Caco-2 (cell line): ENCODE results near the gene FAM120C. TPM values are rescaled to one million over a fixed set of nuclear protein-coding genes. Genes with fewer than 3 reads are reported as not detected.

Source experiments
- BruUV-seq: library from RNA; stranded (reverse); fragments of 400-500 nt; replicated peaks from 2 replicates; lab custom pipeline; 2021; lab: Mats Ljungman, UMichigan
- CTCF ChIA-PET: fragments of 300-600 bp; sonication (Branson Sonifier 250); formaldehyde crosslinking; loops from one replicate; lab custom pipeline; 2022; ENCODE audit warnings: antibody characterized with exemption; lab: Charles Lee
- POLR2A ChIA-PET: fragments of 300-600 bp; sonication (Branson Sonifier 250); formaldehyde crosslinking; loops from one replicate; lab custom pipeline; 2022; ENCODE audit warnings: antibody characterized with exemption; lab: Charles Lee
- DNase-seq, 2 experiments: peaks; one replicate each; pipeline versions ENCODE4 v3.0.0 to v3.0.0-alpha.2; 2020 to 2022
- H3K27me3 ChIP-seq: replicated peaks from 2 replicates; pipeline ENCODE4 v1.6.0; 2011; ENCODE audit warnings: low read length; ENCODE audit not compliant: control insufficient read depth, insufficient read depth
- H3K36me3 ChIP-seq: 2 replicates; pipeline ENCODE4 v1.5.1; 2011; ENCODE audit warnings: low read length; ENCODE audit not compliant: control insufficient read depth, insufficient read depth
- H3K4me1 ChIP-seq: fragments of 250-450 bp; sonication (Bioruptor Pico); 2 replicates; pipeline ENCODE4 v1.5.1; 2020; ENCODE audit warnings: mild to moderate bottlenecking
- H3K4me3 ChIP-seq: 2 replicates; pipeline ENCODE4 v1.5.1; 2011; ENCODE audit warnings: low read depth, mild to moderate bottlenecking, control low read depth, low read length
- H3K9me3 ChIP-seq: fragments of 250-450 bp; sonication (Bioruptor Pico); 2 replicates; pipeline ENCODE4 v1.5.1; 2020; ENCODE audit warnings: mild to moderate bottlenecking, moderate library complexity
- H3K27ac Mint-ChIP-seq: one replicate; pipeline ENCODE4 v1.8.0; 2022; ENCODE audit warnings: mixed read lengths; ENCODE audit not compliant: unreplicated experiment
- H3K27me3 Mint-ChIP-seq: one replicate; pipeline ENCODE4 v1.8.0; 2022; ENCODE audit warnings: mixed read lengths; ENCODE audit not compliant: insufficient read depth, unreplicated experiment
- H3K36me3 Mint-ChIP-seq: one replicate; pipeline ENCODE4 v1.8.0; 2022; ENCODE audit warnings: mild to moderate bottlenecking, mixed read lengths; ENCODE audit not compliant: insufficient read depth, unreplicated experiment
- H3K4me1 Mint-ChIP-seq: one replicate; pipeline ENCODE4 v1.8.0; 2022; ENCODE audit warnings: low read depth, mixed read lengths; ENCODE audit not compliant: unreplicated experiment
- H3K4me3 Mint-ChIP-seq: one replicate; pipeline ENCODE4 v1.8.0; 2022; ENCODE audit warnings: mild to moderate bottlenecking, moderate library complexity, mixed read lengths; ENCODE audit not compliant: unreplicated experiment
- H3K9me3 Mint-ChIP-seq: one replicate; pipeline ENCODE4 v1.8.0; 2022; ENCODE audit warnings: mixed read lengths; ENCODE audit not compliant: unreplicated experiment
- intact Hi-C: fragments of 100-400 bp; cut with micrococcal nuclease; formaldehyde crosslinking; loops from one replicate; pipeline ENCODE4 v1.10.0; 2022; ENCODE audit not compliant: unreplicated experiment
- total RNA-seq: library from RNA; stranded (reverse); gene quantifications from 2 replicates; pipeline ENCODE4 v1.2.3, GENCODE V29; 2022
- TF ChIP-seq, protein P1 (sequence below), 2 experiments: fragments of 200-600 bp in 1 of 2; IDR thresholded peaks; 1 replicate in 1 of 2; 2 replicates in 1 of 2; pipeline versions ENCODE4 v1.5.1 to v1.8.0; 2011 to 2022; ENCODE audit warnings: antibody characterized with exemption in 1 of 2, control low read depth in 1 of 2, inconsistent platforms in 1 of 2, low read depth in 1 of 2, low read length in 1 of 2, mild to moderate bottlenecking in 1 of 2, moderate library complexity in 1 of 2; ENCODE audit not compliant: insufficient read depth in 1 of 2, severe bottlenecking in 1 of 2, unreplicated experiment in 1 of 2

FAM120C gene
- total RNA-seq, 1 experiment from 2014 or later = 6.6 TPM

DNA sequence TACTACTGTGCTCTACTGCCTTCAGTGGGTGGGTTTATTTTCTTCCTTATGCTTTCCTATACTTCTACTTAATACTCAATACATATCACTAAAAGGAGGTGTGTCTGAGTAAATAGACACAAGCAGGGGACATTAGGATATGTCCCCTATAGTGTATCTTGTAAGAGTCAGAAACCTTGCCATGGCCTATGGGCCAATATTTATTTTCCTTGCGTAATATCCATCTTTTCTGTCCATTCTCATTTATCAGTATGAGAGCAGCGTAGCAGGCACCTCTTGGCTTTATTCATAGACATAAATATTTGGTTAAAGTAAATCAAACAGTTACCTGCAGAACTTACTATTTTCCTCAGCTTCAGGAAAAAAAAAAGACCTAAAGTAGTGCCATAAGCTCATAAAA lies 92.2 kb downstream of the FAM120C start:
- no peak overlapping the region for H3K27ac Mint-ChIP-seq
- intact Hi-C loops = no loop called here
- no peaks in the 10 kb centered on the region for H3K27me3 ChIP-seq
- H3K36me3 ChIP-seq = no peaks in the 10 kb centered on the region
- H3K9me3 ChIP-seq = no peaks in the 10 kb centered on the region
- no peak for DNase-seq
- no peaks in the 10 kb centered on the region for H3K4me1 ChIP-seq
- TF ChIP-seq, protein P1, sequence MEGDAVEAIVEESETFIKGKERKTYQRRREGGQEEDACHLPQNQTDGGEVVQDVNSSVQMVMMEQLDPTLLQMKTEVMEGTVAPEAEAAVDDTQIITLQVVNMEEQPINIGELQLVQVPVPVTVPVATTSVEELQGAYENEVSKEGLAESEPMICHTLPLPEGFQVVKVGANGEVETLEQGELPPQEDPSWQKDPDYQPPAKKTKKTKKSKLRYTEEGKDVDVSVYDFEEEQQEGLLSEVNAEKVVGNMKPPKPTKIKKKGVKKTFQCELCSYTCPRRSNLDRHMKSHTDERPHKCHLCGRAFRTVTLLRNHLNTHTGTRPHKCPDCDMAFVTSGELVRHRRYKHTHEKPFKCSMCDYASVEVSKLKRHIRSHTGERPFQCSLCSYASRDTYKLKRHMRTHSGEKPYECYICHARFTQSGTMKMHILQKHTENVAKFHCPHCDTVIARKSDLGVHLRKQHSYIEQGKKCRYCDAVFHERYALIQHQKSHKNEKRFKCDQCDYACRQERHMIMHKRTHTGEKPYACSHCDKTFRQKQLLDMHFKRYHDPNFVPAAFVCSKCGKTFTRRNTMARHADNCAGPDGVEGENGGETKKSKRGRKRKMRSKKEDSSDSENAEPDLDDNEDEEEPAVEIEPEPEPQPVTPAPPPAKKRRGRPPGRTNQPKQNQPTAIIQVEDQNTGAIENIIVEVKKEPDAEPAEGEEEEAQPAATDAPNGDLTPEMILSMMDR (IDR thresholded peaks at IDR 0.05; ENCODE audit: insufficient read depth in 1 of 2, low read depth in 1 of 2, low read length in 1 of 2, severe bottlenecking in 1 of 2, unreplicated experiment in 1 of 2) = no peak
- POLR2A ChIA-PET = interaction anchor here (0.6 kb wide), 1 partner anchor 405 kb away, joined by 3 read pairs; no protein-coding TSS in a partner anchor
- no peaks in the 10 kb centered on the region for H3K27me3 Mint-ChIP-seq
- CTCF ChIA-PET = no interaction called here
- no peaks in the 10 kb centered on the region for H3K9me3 Mint-ChIP-seq
- no TSS peak for BruUV-seq
- no peaks in the 10 kb centered on the region for H3K36me3 Mint-ChIP-seq
- H3K4me3 Mint-ChIP-seq = no peak overlapping the region
- no peaks in the 10 kb centered on the region for H3K4me1 Mint-ChIP-seq
- H3K4me3 ChIP-seq = no peak overlapping the region

GRCh38 chrX:54089191-54089590 lies 93.9 kb downstream of the FAM120C start:
- H3K27me3 Mint-ChIP-seq = no peaks in the 10 kb centered on the region
- H3K27me3 ChIP-seq = no peaks in the 10 kb centered on the region
- no peaks in the 10 kb centered on the region for H3K9me3 Mint-ChIP-seq
- CTCF ChIA-PET = no interaction called here
- no peak for DNase-seq
- no peak overlapping the region for H3K4me3 ChIP-seq
- H3K4me1 ChIP-seq = no peaks in the 10 kb centered on the region
- H3K4me3 Mint-ChIP-seq = no peak overlapping the region
- POLR2A ChIA-PET = no interaction called here
- no TSS peak for BruUV-seq
- no peak overlapping the region for H3K27ac Mint-ChIP-seq
- intact Hi-C loops = no loop called here
- no peaks in the 10 kb centered on the region for H3K36me3 Mint-ChIP-seq
- no peaks in the 10 kb centered on the region for H3K36me3 ChIP-seq
- TF ChIP-seq, protein P1 (IDR thresholded peaks at IDR 0.05; ENCODE audit: insufficient read depth in 1 of 2, low read depth in 1 of 2, low read length in 1 of 2, severe bottlenecking in 1 of 2, unreplicated experiment in 1 of 2) = no peak
- no peaks in the 10 kb centered on the region for H3K4me1 Mint-ChIP-seq
- H3K9me3 ChIP-seq = no peaks in the 10 kb centered on the region

- Mint-ChIP-seq H3K27ac (no peak overlapping the region), H3K4me1 (no peaks in the 10 kb centered on the region), H3K9me3 (no peaks in the 10 kb centered on the region), H3K36me3 (no peaks in the 10 kb centered on the region), H3K27me3 (no peaks in the 10 kb centered on the region), H3K4me3 (no peak overlapping the region)
- POLR2A ChIA-PET = no interaction called here
- H3K27me3 ChIP-seq = no peaks in the 10 kb centered on the region
- intact Hi-C loops = no loop called here
- H3K9me3 ChIP-seq = no peaks in the 10 kb centered on the region
- TF ChIP-seq, protein P1 (IDR thresholded peaks at IDR 0.05; ENCODE audit: insufficient read depth in 1 of 2, low read depth in 1 of 2, low read length in 1 of 2, severe bottlenecking in 1 of 2, unreplicated experiment in 1 of 2) = no peak
- DNase-seq = no peak
- CTCF ChIA-PET = no interaction called here
- no peaks in the 10 kb centered on the region for H3K36me3 ChIP-seq
- no peaks in the 10 kb centered on the region for H3K4me1 ChIP-seq
- BruUV-seq = no TSS peak
- no peak overlapping the region for H3K4me3 ChIP-seq
Observed at GRCh38 chrX:54087661-54088060, 95.4 kb downstream of the FAM120C start.
